ENCODE results near the gene OPRL1. TPM values are rescaled to one million over a fixed set of nuclear protein-coding genes. Genes with fewer than 3 reads are reported as not detected.

The OPRL1 gene
- total RNA-seq, 1 donor from 2014 or later, result 10.2 TPM

- Mint-ChIP-seq H3K4me1 (ENCODE audit: unreplicated experiment) (peaks cover 44% of the 10 kb centered on the region), H3K36me3 (ENCODE audit: low read depth, unreplicated experiment) (peaks cover 21% of the 10 kb centered on the region), H3K9me3 (ENCODE audit: unreplicated experiment) (no peaks in the 10 kb centered on the region), H3K4me3 (ENCODE audit: unreplicated experiment) (peak overlapping the region; percentile 92), H3K27me3 (ENCODE audit: unreplicated experiment) (peaks cover 15% of the 10 kb centered on the region), H3K27ac (ENCODE audit: unreplicated experiment) (no peak overlapping the region)
- TF ChIP-seq, protein P1, sequence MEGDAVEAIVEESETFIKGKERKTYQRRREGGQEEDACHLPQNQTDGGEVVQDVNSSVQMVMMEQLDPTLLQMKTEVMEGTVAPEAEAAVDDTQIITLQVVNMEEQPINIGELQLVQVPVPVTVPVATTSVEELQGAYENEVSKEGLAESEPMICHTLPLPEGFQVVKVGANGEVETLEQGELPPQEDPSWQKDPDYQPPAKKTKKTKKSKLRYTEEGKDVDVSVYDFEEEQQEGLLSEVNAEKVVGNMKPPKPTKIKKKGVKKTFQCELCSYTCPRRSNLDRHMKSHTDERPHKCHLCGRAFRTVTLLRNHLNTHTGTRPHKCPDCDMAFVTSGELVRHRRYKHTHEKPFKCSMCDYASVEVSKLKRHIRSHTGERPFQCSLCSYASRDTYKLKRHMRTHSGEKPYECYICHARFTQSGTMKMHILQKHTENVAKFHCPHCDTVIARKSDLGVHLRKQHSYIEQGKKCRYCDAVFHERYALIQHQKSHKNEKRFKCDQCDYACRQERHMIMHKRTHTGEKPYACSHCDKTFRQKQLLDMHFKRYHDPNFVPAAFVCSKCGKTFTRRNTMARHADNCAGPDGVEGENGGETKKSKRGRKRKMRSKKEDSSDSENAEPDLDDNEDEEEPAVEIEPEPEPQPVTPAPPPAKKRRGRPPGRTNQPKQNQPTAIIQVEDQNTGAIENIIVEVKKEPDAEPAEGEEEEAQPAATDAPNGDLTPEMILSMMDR (IDR thresholded peaks at IDR 0.05; ENCODE audit: unreplicated experiment), result no peak
- no peak for DNase-seq (ENCODE audit: low spot score)
These were observed 32.9 kb upstream of the OPRL1 start for GRCh38 chr20:64047046-64047389.

- Mint-ChIP-seq H3K9me3 (ENCODE audit: unreplicated experiment) (no peaks in the 10 kb centered on the region), H3K27me3 (ENCODE audit: unreplicated experiment) (peaks cover 15% of the 10 kb centered on the region), H3K4me3 (ENCODE audit: unreplicated experiment) (peak overlapping the region; percentile 92), H3K27ac (ENCODE audit: unreplicated experiment) (no peak overlapping the region), H3K36me3 (ENCODE audit: low read depth, unreplicated experiment) (peaks cover 21% of the 10 kb centered on the region), H3K4me1 (ENCODE audit: unreplicated experiment) (peaks cover 49% of the 10 kb centered on the region)
- no peak for DNase-seq (ENCODE audit: low spot score)
- TF ChIP-seq, protein P1 (IDR thresholded peaks at IDR 0.05; ENCODE audit: unreplicated experiment), result no peak
These were observed 31.9 kb upstream of the OPRL1 start for GRCh38 chr20:64047968-64048401.

DNA sequence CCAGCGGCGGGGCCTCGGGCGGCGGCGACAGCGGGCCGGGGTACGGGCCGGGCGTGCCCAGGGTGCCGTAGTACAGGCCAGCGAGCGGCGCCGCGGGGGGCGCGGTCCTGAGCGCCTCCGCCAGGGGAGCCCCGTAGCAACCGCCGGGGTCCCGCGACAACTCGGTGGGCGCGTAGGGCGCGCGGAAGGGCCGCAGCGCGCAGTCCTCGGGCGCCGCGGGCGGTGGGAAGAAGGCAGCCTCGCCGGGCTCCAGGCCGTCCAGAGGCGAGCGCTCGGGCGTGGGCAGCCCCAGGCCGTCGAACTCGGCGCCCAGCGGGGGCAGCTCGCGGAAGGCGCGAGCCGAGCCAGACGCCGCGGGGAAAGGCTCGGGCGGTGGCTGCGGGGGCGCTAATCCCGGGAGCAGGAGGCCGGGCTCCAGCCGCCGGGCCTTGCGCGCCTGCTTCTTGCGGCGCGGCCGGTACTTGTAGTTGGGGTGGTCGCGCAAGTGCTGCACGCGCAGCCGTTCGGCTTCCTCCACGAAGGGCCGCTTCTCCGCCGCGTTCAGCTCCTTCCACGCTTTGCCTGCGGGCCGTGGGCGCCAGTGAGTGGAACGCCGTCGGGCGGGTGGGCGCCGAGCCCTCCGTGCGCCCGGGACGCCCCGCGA, 31.4 kb upstream of the OPRL1 start:
- Mint-ChIP-seq H3K4me1 (ENCODE audit: unreplicated experiment) (peaks cover 53% of the 10 kb centered on the region), H3K9me3 (ENCODE audit: unreplicated experiment) (no peaks in the 10 kb centered on the region), H3K27ac (ENCODE audit: unreplicated experiment) (no peak overlapping the region), H3K4me3 (ENCODE audit: unreplicated experiment) (no peak overlapping the region), H3K36me3 (ENCODE audit: low read depth, unreplicated experiment) (peaks cover 21% of the 10 kb centered on the region), H3K27me3 (ENCODE audit: unreplicated experiment) (peaks cover 16% of the 10 kb centered on the region)
- no peak for DNase-seq (ENCODE audit: low spot score)
- TF ChIP-seq, protein P1 (IDR thresholded peaks at IDR 0.05; ENCODE audit: unreplicated experiment), result no peak

DNA sequence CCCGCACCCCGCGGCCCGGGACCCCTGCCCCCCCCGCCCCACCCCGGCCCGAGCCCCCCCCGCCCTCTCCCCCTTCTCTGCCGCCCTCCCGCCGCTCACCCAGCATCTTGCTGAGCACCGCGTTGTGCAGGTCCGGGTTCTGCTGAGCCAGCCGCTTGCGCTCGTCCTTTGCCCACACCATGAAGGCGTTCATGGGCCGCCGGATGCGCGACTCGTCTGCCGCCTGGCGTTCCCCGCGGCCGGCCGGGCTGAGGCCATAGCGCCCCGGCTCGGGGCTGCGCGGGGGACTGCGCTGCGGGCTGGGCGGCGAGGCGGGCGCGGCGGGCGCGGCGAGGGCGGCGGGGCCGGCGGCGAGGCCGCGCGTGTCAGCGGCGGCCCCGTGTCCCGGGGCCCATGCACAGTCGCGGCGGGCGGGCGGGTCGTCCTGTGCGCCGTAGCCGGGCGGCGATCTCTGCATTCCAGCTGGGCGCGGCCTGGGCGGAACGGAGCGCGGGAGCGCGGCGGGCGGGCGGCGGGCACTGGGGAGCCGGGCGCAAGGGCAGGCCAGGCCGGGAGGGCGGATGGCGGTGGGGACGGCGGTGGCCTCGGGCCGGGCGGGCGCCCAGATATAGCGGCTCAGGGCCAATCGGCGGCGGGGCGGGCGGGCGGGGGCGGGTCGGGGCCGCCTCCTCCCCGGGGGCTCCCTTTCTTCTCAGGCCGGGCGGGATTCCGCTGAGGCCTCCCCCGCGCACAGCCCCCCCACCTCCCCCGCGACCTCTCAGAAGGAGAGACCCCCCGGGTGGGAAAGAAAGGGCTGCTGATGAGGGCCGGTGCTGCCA, 30.6 kb upstream of the OPRL1 start, which contains the start of gene SOX18:
Gene SOX18 (minus strand): TSS at position 580 of the 818 bp plus-strand sequence. CDS start 123 bp downstream, at position 457.
- DNase-seq (ENCODE audit: low spot score), result peak; percentile 73
- H3K36me3 Mint-ChIP-seq (ENCODE audit: low read depth, unreplicated experiment), result peaks cover 21% of the 10 kb centered on the region
- H3K4me3 Mint-ChIP-seq (ENCODE audit: unreplicated experiment), result peak within 1 kb of the TSS; percentile 90

More for the DNA sequence above, 30.6 kb upstream of the OPRL1 start, which contains the start of gene SOX18:
- peaks cover 12% of the 10 kb centered on the region for H3K27me3 Mint-ChIP-seq (ENCODE audit: unreplicated experiment)
- H3K4me1 Mint-ChIP-seq (ENCODE audit: unreplicated experiment), result peaks cover 52% of the 10 kb centered on the region
- H3K9me3 Mint-ChIP-seq (ENCODE audit: unreplicated experiment), result no peaks in the 10 kb centered on the region
- H3K27ac Mint-ChIP-seq (ENCODE audit: unreplicated experiment), result no peak within 1 kb of the TSS
- TF ChIP-seq, protein P1 (IDR thresholded peaks at IDR 0.05; ENCODE audit: unreplicated experiment), result no peak

Data from endothelial cell (in vitro differentiated cells).